Measurements from ENCODE around the gene PPM1F. TPM values are rescaled to one million over a fixed set of nuclear protein-coding genes. Genes with fewer than 3 reads are reported as not detected.

The PPM1F gene
- total and polyA plus RNA-seq, 2 experiments from 2014 or later, result 15.1 to 41.6 TPM

GRCh38 chr22:21967693-21968271 is 15.1 kb upstream of the PPM1F start:
- no peak overlapping the region for H3K9ac ChIP-seq
- H2AFZ ChIP-seq, result no peak overlapping the region
- H3K27ac ChIP-seq, result no peak overlapping the region
- H3K4me2 ChIP-seq (ENCODE audit: unreplicated experiment), result no peak overlapping the region
- H3K27me3 ChIP-seq (replicated peaks; ENCODE audit: insufficient read depth), result no peaks in the 10 kb centered on the region
- 90 to 91% methylated on average over 7 of the region's 7 CpGs for WGBS, 2 experiments (ENCODE audit: low coverage in 1 of 2, low lambda C conversion rate in 2 of 2, missing lambda C conversion rate in 2 of 2)
- no peaks in the 10 kb centered on the region for H4K20me1 ChIP-seq (ENCODE audit: insufficient read depth)
- H3K36me3 ChIP-seq (ENCODE audit: low read depth), result peaks cover 10% of the 10 kb centered on the region; the same call in 1 of the 2 replicates
- H3K9me2 ChIP-seq (ENCODE audit: insufficient read depth), result no peaks in the 10 kb centered on the region
- no peak overlapping the region for H3K4me3 ChIP-seq
- no peaks in the 10 kb centered on the region for H3K79me2 ChIP-seq (ENCODE audit: insufficient read depth)
- no peaks in the 10 kb centered on the region for H3K9me3 ChIP-seq (ENCODE audit: low read depth)
- in situ Hi-C loops (cut with MboI), result no loop called here
- no peaks in the 10 kb centered on the region for H3K4me1 ChIP-seq (ENCODE audit: insufficient read depth)
- DNase-seq, result no peak
- TF ChIP-seq EZH2 (IDR thresholded peaks at IDR 0.05; ENCODE audit: insufficient read depth, poor library complexity, severe bottlenecking) (no peak), EZH2phosphoT487 (IDR thresholded peaks at IDR 0.05; ENCODE audit: insufficient read depth, low read depth) (no peak)
- no peaks in the 10 kb centered on the region for H3F3A ChIP-seq (ENCODE audit: insufficient read depth)

- Histone ChIP-seq H3K9ac (no peak overlapping the region), H3K4me2 (ENCODE audit: unreplicated experiment) (no peak overlapping the region), H3K4me1 (ENCODE audit: insufficient read depth) (no peaks in the 10 kb centered on the region), H3K27me3 (replicated peaks; ENCODE audit: insufficient read depth) (no peaks in the 10 kb centered on the region), H3K79me2 (ENCODE audit: insufficient read depth) (no peaks in the 10 kb centered on the region), H3K9me2 (ENCODE audit: insufficient read depth) (no peaks in the 10 kb centered on the region), H3K36me3 (ENCODE audit: low read depth) (peaks cover 8% of the 10 kb centered on the region; the same call in 1 of the 2 replicates), H3K4me3 (no peak overlapping the region), H3K27ac (no peak overlapping the region), H4K20me1 (ENCODE audit: insufficient read depth) (no peaks in the 10 kb centered on the region), H3K9me3 (ENCODE audit: low read depth) (no peaks in the 10 kb centered on the region), H2AFZ (no peak overlapping the region), H3F3A (ENCODE audit: insufficient read depth) (no peaks in the 10 kb centered on the region)
- no peak for DNase-seq
- WGBS, 2 experiments (ENCODE audit: low coverage in 1 of 2, low lambda C conversion rate in 2 of 2, missing lambda C conversion rate in 2 of 2), result 88% methylated on average over 16 of the region's 16 CpGs
- in situ Hi-C loops (cut with MboI), result no loop called here
- TF ChIP-seq EZH2phosphoT487 (IDR thresholded peaks at IDR 0.05; ENCODE audit: insufficient read depth, low read depth) (no peak), EZH2 (IDR thresholded peaks at IDR 0.05; ENCODE audit: insufficient read depth, poor library complexity, severe bottlenecking) (no peak)
Observed at GRCh38 chr22:21966643-21967516, 14.2 kb upstream of the PPM1F start.

DNA sequence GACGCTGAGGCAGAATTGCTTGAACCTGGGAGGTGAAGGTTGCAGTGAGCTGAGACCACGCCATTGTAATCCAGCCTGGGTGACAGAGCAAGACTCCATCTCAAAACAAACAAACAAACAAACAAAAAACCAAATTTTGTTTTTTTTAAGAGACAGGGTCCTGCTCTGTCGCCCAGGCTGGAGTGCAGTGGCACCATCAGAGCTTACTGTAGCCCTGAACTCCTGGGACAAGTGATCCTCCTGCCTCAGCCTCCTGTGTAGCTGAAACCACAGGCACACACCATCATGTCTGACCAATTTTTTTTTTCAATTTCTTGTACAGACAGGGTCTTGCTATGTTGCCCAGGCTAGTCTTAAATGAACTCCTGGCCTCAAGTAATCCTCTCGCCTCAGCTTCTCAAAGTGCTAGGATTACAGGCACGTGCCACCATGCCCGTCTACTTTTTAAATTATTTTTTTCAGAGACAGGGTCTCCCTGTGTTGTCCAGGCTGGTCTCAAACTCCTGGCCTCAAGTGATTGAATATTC is 13.2 kb upstream of the PPM1F start:
- WGBS, 2 experiments (ENCODE audit: low coverage in 1 of 2, low lambda C conversion rate in 2 of 2, missing lambda C conversion rate in 2 of 2), result 94 to 97% methylated on average over 6 of the region's 6 CpGs
- H3K27ac ChIP-seq, result no peak overlapping the region
- H3K4me1 ChIP-seq (ENCODE audit: insufficient read depth), result no peaks in the 10 kb centered on the region
- H4K20me1 ChIP-seq (ENCODE audit: insufficient read depth), result no peaks in the 10 kb centered on the region
- H3K9me2 ChIP-seq (ENCODE audit: insufficient read depth), result no peaks in the 10 kb centered on the region
- in situ Hi-C loops (cut with MboI), result no loop called here
- no peaks in the 10 kb centered on the region for H3F3A ChIP-seq (ENCODE audit: insufficient read depth)
- H3K4me3 ChIP-seq, result no peak overlapping the region
- H3K9me3 ChIP-seq (ENCODE audit: low read depth), result no peaks in the 10 kb centered on the region
- no peak overlapping the region for H2AFZ ChIP-seq
- no peak overlapping the region for H3K9ac ChIP-seq
- no peaks in the 10 kb centered on the region for H3K79me2 ChIP-seq (ENCODE audit: insufficient read depth)
- DNase-seq, result no peak
- no peaks in the 10 kb centered on the region for H3K27me3 ChIP-seq (replicated peaks; ENCODE audit: insufficient read depth)
- TF ChIP-seq EZH2 (IDR thresholded peaks at IDR 0.05; ENCODE audit: insufficient read depth, poor library complexity, severe bottlenecking), result no peak
- no peak for TF ChIP-seq EZH2phosphoT487 (IDR thresholded peaks at IDR 0.05; ENCODE audit: insufficient read depth, low read depth)
- peaks cover 6% of the 10 kb centered on the region; the same call in 1 of the 2 replicates for H3K36me3 ChIP-seq (ENCODE audit: low read depth)
- no peak overlapping the region for H3K4me2 ChIP-seq (ENCODE audit: unreplicated experiment)

DNA sequence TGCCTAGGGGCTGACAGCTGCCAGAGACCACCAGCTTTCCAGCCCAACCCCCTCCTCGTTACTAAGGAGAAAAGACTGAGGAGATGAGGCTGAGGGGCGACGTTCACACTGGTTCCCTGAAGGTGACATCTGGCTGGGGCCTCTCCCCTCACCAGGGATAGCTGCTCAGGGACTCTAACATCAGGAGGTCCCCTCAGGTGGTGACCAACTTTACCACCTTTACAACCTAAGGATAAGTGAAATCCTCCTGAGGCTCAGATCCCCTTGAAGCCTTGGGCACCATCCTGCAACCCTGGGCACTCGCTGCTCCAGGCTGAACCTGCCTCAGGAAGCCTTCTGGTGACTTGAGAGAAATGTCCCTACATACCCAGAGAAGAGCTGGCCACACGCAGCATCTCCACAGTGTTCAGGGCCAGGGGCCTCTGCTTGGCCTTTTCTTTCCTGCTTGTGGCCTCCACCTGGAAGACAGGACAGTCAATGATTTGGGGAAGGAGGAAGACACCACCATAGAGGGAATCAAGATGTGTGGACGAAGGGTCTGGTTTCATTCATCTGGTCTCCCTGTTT is 12.4 kb upstream of the PPM1F start:
- H3K27me3 ChIP-seq (replicated peaks; ENCODE audit: insufficient read depth), result no peaks in the 10 kb centered on the region
- no peaks in the 10 kb centered on the region for H3K4me1 ChIP-seq (ENCODE audit: insufficient read depth)
- H3K27ac ChIP-seq, result no peak overlapping the region
- H3K4me2 ChIP-seq (ENCODE audit: unreplicated experiment), result no peak overlapping the region
- no peaks in the 10 kb centered on the region for H4K20me1 ChIP-seq (ENCODE audit: insufficient read depth)
- peaks cover 6% of the 10 kb centered on the region; the same call in 1 of the 2 replicates for H3K36me3 ChIP-seq (ENCODE audit: low read depth)
- no peaks in the 10 kb centered on the region for H3K9me2 ChIP-seq (ENCODE audit: insufficient read depth)
- TF ChIP-seq EZH2phosphoT487 (IDR thresholded peaks at IDR 0.05; ENCODE audit: insufficient read depth, low read depth) (no peak), EZH2 (IDR thresholded peaks at IDR 0.05; ENCODE audit: insufficient read depth, poor library complexity, severe bottlenecking) (no peak)
- WGBS, 2 experiments (ENCODE audit: low coverage in 1 of 2, low lambda C conversion rate in 2 of 2, missing lambda C conversion rate in 2 of 2), result 95 to 97% methylated on average over 6 of the region's 6 CpGs
- H3K9ac ChIP-seq, result no peak overlapping the region
- in situ Hi-C loops (cut with MboI), result no loop called here
- H2AFZ ChIP-seq, result no peak overlapping the region
- no peak overlapping the region for H3K4me3 ChIP-seq
- H3K79me2 ChIP-seq (ENCODE audit: insufficient read depth), result no peaks in the 10 kb centered on the region
- DNase-seq, result no peak
- no peaks in the 10 kb centered on the region for H3K9me3 ChIP-seq (ENCODE audit: low read depth)
- H3F3A ChIP-seq (ENCODE audit: insufficient read depth), result no peaks in the 10 kb centered on the region
